ENCODE data around the gene PCNX2. TPM values are rescaled to one million over a fixed set of nuclear protein-coding genes. Genes with fewer than 3 reads are reported as not detected.

PCNX2 gene
- total RNA-seq, 2 donors from 2014 or later = 23.9 to 39.1 TPM

- H3K4me3 ChIP-seq (ENCODE audit: low read length) = peak overlapping the region; percentile 90
- WGBS, 2 experiments (ENCODE audit: insufficient coverage in 1 of 2, insufficient read length in 1 of 2) = 0 to 10% methylated on average over 1 to 5 of the region's 5 CpGs
- Mint-ChIP-seq H3K4me3 (peak overlapping the region; percentile 81), H3K4me1 (peaks cover 15% of the 10 kb centered on the region), H3K27ac (peak overlapping the region; percentile 99), H3K36me3 (ENCODE audit: low read depth) (peaks cover 3% of the 10 kb centered on the region), H3K9me3 (no peaks in the 10 kb centered on the region), H3K27me3 (ENCODE audit: insufficient read depth) (peaks cover 9% of the 10 kb centered on the region)
- no peaks in the 10 kb centered on the region for H3K27me3 ChIP-seq (ENCODE audit: control insufficient read depth, insufficient read depth, low read length, poor library complexity, severe bottlenecking)
- no peaks in the 10 kb centered on the region for H3K9me3 ChIP-seq (ENCODE audit: control insufficient read depth, low read length)
- no peak overlapping the region for H3K27ac ChIP-seq (ENCODE audit: low read depth, low read length)
- no peak for TF ChIP-seq CTCF (conservative IDR thresholded peaks at IDR 0.05)
- H3K4me1 ChIP-seq (ENCODE audit: control insufficient read depth, insufficient read depth, low read length) = no peaks in the 10 kb centered on the region
- peak overlapping the region; percentile 47 for H3K9ac ChIP-seq (ENCODE audit: extremely low read depth, low read length, poor library complexity, severe bottlenecking)
- DNase-seq = peak; percentile 78
- H3K36me3 ChIP-seq (ENCODE audit: control insufficient read depth, insufficient read depth, low read length) = peaks cover 2% of the 10 kb centered on the region
Measured at GRCh38 chr1:232951180-232951579, 344.3 kb downstream of the PCNX2 start.

GRCh38 chr1:232950197-232951176 is 345.0 kb downstream of the PCNX2 start, which contains the start of gene NTPCR:
Gene NTPCR (plus strand): TSS chr1:232950611. CDS start chr1:232950711, 100 bp downstream.
- Mint-ChIP-seq H3K27ac (peak within 1 kb of the TSS; percentile 99), H3K36me3 (ENCODE audit: low read depth) (no peaks in the 10 kb centered on the region), H3K9me3 (no peaks in the 10 kb centered on the region), H3K4me3 (peak within 1 kb of the TSS; percentile 81), H3K27me3 (ENCODE audit: insufficient read depth) (peaks cover 12% of the 10 kb centered on the region), H3K4me1 (peaks cover 15% of the 10 kb centered on the region)
- Histone ChIP-seq H3K27me3 (ENCODE audit: control insufficient read depth, insufficient read depth, low read length, poor library complexity, severe bottlenecking) (no peaks in the 10 kb centered on the region), H3K27ac (ENCODE audit: low read depth, low read length) (peak within 1 kb of the TSS; percentile 57), H3K9ac (ENCODE audit: extremely low read depth, low read length, poor library complexity, severe bottlenecking) (peak within 1 kb of the TSS; percentile 47), H3K4me3 (ENCODE audit: low read length) (peak within 1 kb of the TSS; percentile 90), H3K4me1 (ENCODE audit: control insufficient read depth, insufficient read depth, low read length) (no peaks in the 10 kb centered on the region), H3K36me3 (ENCODE audit: control insufficient read depth, insufficient read depth, low read length) (no peaks in the 10 kb centered on the region), H3K9me3 (ENCODE audit: control insufficient read depth, low read length) (no peaks in the 10 kb centered on the region)
- TF ChIP-seq CTCF (conservative IDR thresholded peaks at IDR 0.05) = no peak
- WGBS, 2 experiments (ENCODE audit: insufficient coverage in 1 of 2, insufficient read length in 1 of 2) = 0 to 1% methylated on average over 9 to 56 of the region's 56 CpGs
- DNase-seq = peak; percentile 98

GRCh38 chr1:232949636-232950196 is 345.8 kb downstream of the PCNX2 start:
- Histone ChIP-seq H3K9me3 (ENCODE audit: control insufficient read depth, low read length) (no peaks in the 10 kb centered on the region), H3K9ac (ENCODE audit: extremely low read depth, low read length, poor library complexity, severe bottlenecking) (peak overlapping the region; percentile 45), H3K4me1 (ENCODE audit: control insufficient read depth, insufficient read depth, low read length) (no peaks in the 10 kb centered on the region), H3K36me3 (ENCODE audit: control insufficient read depth, insufficient read depth, low read length) (no peaks in the 10 kb centered on the region), H3K4me3 (ENCODE audit: low read length) (peak overlapping the region; percentile 90), H3K27me3 (ENCODE audit: control insufficient read depth, insufficient read depth, low read length, poor library complexity, severe bottlenecking) (no peaks in the 10 kb centered on the region), H3K27ac (ENCODE audit: low read depth, low read length) (peak overlapping the region; percentile 57)
- no peak for DNase-seq
- 93 to 94% methylated on average over 3 to 5 of the region's 5 CpGs for WGBS, 2 experiments (ENCODE audit: insufficient coverage in 1 of 2, insufficient read length in 1 of 2)
- peaks cover 15% of the 10 kb centered on the region for H3K4me1 Mint-ChIP-seq
- H3K4me3 Mint-ChIP-seq = peak overlapping the region; percentile 81
- H3K9me3 Mint-ChIP-seq = no peaks in the 10 kb centered on the region
- peaks cover 12% of the 10 kb centered on the region for H3K27me3 Mint-ChIP-seq (ENCODE audit: insufficient read depth)
- peak overlapping the region; percentile 99 for H3K27ac Mint-ChIP-seq
- no peaks in the 10 kb centered on the region for H3K36me3 Mint-ChIP-seq (ENCODE audit: low read depth)
- no peak for TF ChIP-seq CTCF (conservative IDR thresholded peaks at IDR 0.05)

Measured in endodermal cell (in vitro differentiated cells).